AG09309 (cell line): ENCODE measurements around the gene ITPK1.

Experiments used
- DNase-seq: peaks from one replicate; pipeline ENCODE4 v3.0.0-alpha.2; 2010; ENCODE audit warnings: low read depth
- H3K4me3 ChIP-seq: 2 replicates; pipeline ENCODE4 v1.5.1; 2011; ENCODE audit warnings: mild to moderate bottlenecking, low read depth, low read length, moderate library complexity; ENCODE audit not compliant: control insufficient read depth
- TF ChIP-seq, protein P1 (sequence below): IDR thresholded peaks from 2 replicates; pipeline ENCODE4 v1.5.1; 2011; ENCODE audit warnings: mild to moderate bottlenecking, low read depth, low read length, inconsistent platforms; ENCODE audit not compliant: insufficient read depth, control insufficient read depth; ENCODE audit errors: missing control alignments

The ITPK1 gene

DNA sequence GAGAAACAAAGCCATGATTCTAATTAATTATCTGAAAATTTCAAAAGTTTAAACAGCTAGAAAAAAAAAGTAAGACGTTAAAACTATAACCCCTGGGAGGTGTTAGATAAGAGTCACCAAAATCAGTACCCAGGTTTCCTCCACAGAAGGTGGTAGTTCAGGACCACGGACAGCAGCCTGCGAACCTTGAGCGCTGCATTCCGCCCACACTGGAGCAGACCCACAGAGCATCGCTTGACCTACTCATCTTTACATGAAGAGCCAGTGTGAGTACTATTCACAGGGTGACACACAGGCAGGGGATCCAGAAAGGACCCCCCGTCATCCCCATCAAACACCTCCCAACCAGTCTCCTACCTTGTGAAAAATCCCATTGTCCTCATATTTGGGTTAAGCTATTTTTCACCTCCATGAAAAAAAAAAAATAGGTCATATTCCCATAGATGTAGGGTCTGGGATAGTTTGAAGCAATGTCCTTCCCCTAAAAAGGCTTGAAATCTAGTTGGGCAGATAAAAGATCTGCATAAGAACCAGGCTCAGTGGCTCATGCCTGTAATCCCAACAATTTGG lies 201.6 kb downstream of the ITPK1 start:
- TF ChIP-seq, protein P1, sequence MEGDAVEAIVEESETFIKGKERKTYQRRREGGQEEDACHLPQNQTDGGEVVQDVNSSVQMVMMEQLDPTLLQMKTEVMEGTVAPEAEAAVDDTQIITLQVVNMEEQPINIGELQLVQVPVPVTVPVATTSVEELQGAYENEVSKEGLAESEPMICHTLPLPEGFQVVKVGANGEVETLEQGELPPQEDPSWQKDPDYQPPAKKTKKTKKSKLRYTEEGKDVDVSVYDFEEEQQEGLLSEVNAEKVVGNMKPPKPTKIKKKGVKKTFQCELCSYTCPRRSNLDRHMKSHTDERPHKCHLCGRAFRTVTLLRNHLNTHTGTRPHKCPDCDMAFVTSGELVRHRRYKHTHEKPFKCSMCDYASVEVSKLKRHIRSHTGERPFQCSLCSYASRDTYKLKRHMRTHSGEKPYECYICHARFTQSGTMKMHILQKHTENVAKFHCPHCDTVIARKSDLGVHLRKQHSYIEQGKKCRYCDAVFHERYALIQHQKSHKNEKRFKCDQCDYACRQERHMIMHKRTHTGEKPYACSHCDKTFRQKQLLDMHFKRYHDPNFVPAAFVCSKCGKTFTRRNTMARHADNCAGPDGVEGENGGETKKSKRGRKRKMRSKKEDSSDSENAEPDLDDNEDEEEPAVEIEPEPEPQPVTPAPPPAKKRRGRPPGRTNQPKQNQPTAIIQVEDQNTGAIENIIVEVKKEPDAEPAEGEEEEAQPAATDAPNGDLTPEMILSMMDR, result no peak
- no peak for DNase-seq
- no peak overlapping the region for H3K4me3 ChIP-seq

- TF ChIP-seq, protein P1, result no peak
- no peak overlapping the region for H3K4me3 ChIP-seq
- DNase-seq, result no peak
These were observed 208.3 kb downstream of the ITPK1 start for GRCh38 chr14:92907316-92907911.

DNA sequence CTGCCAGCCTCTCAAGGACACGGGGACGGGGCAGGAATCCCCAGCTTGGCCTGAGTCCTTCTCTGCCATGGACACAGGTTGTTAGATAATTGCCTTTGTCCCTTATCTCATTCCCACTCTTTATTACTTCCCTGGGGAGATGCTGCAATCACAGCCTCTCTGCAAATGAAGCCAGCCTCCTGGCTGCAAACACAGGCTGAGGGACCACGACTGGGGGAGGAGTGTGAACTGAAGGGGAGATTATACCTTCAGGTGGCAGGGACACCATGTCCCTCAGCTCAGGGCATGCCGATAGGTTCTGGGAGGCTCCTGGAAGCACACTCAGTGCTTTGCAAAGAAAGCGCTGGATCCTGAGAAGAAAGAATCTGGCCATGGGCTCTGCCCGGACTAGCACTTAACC lies 208.9 kb downstream of the ITPK1 start:
- TF ChIP-seq, protein P1, result no peak
- no peak for DNase-seq
- H3K4me3 ChIP-seq, result no peak overlapping the region

DNA sequence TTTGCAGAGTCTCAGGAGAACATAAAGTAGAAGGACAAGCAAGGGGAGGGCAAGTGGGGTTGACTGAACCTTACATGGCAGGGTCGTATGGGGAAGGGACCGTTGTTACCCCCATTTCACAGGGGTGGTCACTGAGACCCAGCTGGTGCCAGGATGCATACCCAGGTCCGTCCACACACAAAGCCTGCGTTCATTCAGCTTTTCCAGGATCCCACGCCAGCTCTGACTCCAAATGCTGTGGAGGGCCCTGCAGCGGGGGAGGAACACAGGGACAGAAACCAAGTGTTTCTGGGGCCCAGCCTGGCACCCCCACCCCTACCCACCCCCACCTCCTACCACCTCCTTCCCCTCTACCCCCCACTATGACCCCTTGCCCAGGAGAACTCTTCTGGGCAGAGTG lies 209.3 kb downstream of the ITPK1 start:
- TF ChIP-seq, protein P1, result no peak
- no peak for DNase-seq
- H3K4me3 ChIP-seq, result no peak overlapping the region

DNA sequence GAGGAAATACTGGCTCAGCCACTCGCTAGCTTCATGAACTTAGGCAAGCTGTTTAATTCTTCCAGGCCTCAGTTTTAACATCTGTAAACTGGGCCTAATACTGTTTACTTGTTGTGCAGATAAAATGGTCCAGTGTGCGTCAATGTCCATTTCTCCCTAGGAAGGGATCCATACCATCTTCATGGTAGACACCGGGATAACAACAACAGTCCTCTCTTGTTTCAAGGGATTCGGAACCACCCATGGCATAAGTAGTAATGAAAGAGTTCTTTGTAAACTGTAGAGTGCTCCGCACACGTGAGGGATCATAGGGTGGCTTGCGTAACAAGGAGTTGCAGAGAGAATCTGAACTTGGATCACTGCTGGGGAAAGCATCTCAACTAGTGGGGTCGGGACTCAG lies 210.1 kb downstream of the ITPK1 start:
- DNase-seq, result no peak
- H3K4me3 ChIP-seq, result no peak overlapping the region
- TF ChIP-seq, protein P1, result no peak

DNA sequence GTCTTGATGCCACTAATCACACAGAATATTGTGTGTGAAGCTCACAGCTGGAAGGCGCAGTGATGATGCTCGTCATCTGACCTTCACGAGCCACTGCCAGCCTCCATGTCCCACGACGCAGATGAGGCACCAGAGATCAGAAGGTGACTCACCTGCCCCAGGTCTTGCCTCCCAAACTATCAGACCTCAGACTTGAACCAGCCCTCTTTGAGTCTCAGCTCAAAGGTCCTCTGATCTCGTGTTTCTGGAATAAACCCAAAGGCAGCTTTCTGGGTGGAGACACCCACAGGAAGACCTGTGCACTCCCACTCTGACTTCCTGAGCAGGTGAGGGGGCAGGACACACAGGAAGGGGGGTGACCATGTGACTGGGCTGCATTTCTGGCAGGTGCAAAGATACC lies 212.4 kb downstream of the ITPK1 start:
- DNase-seq, result no peak
- TF ChIP-seq, protein P1, result no peak
- no peak overlapping the region for H3K4me3 ChIP-seq
